ENCODE results near the gene TTYH3.
"Not testable (repeated sequence)": the region's sequence is repeated elsewhere in the genome, so short reads cannot be mapped to it uniquely, and the experiment has no call there.

Gene TTYH3

GRCh38 chr7:2666155-2666554 lies 34.4 kb downstream of the TTYH3 start:
- no peak for TF ChIP-seq CTCF (IDR thresholded peaks at IDR 0.05; ENCODE audit: extremely low read depth, insufficient read depth, missing control alignments)
- no peak for DNase-seq (ENCODE audit: low spot score)
- in situ Hi-C loops (cut with MboI; ENCODE audit: low pct_unique_long_range_greater_than_20kb, low sequenced_read_pairs, unreplicated experiment): no loop called here

GRCh38 chr7:2666588-2667250 lies 34.9 kb downstream of the TTYH3 start:
- in situ Hi-C loops (cut with MboI; ENCODE audit: low pct_unique_long_range_greater_than_20kb, low sequenced_read_pairs, unreplicated experiment): no loop called here
- no peak for DNase-seq (ENCODE audit: low spot score)
- TF ChIP-seq CTCF (IDR thresholded peaks at IDR 0.05; ENCODE audit: extremely low read depth, insufficient read depth, missing control alignments): no peak

- in situ Hi-C loops (cut with MboI; ENCODE audit: low pct_unique_long_range_greater_than_20kb, low sequenced_read_pairs, unreplicated experiment): no loop called here
- no peak for TF ChIP-seq CTCF (IDR thresholded peaks at IDR 0.05; ENCODE audit: extremely low read depth, insufficient read depth, missing control alignments)
- DNase-seq (ENCODE audit: low spot score): no peak
Measured at GRCh38 chr7:2667843-2668242, 36.1 kb downstream of the TTYH3 start.

GRCh38 chr7:2668401-2668800 lies 36.6 kb downstream of the TTYH3 start:
- no peak for TF ChIP-seq CTCF (IDR thresholded peaks at IDR 0.05; ENCODE audit: extremely low read depth, insufficient read depth, missing control alignments)
- no peak for DNase-seq (ENCODE audit: low spot score)
- in situ Hi-C loops (cut with MboI; ENCODE audit: low pct_unique_long_range_greater_than_20kb, low sequenced_read_pairs, unreplicated experiment): no loop called here

DNA sequence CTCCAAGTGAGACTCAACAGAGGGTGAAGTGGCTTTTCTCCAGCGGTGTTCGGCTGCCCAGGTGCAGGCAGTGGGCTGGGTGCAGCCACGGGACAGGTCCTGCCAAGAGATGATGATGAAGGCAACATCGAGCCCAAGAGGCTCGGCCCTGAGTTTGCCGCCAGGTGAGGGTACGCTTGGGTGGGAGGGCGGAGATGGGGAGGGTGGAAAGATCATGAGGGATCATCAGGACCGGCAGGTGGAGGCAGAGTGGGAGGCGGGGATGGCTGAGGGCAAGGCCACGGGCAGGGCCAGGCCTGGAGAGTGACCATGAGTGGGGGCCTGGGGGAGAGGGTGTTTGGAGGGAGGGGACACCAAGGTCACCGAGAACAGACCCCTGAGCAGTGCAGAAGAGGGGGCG lies 38.4 kb downstream of the TTYH3 start:
- TF ChIP-seq CTCF (IDR thresholded peaks at IDR 0.05; ENCODE audit: extremely low read depth, insufficient read depth, missing control alignments): no peak
- DNase-seq (ENCODE audit: low spot score): no peak
- in situ Hi-C loops (cut with MboI; ENCODE audit: low pct_unique_long_range_greater_than_20kb, low sequenced_read_pairs, unreplicated experiment): no loop called here

GRCh38 chr7:2670720-2671391 lies 39.1 kb downstream of the TTYH3 start:
- in situ Hi-C loops (cut with MboI; ENCODE audit: low pct_unique_long_range_greater_than_20kb, low sequenced_read_pairs, unreplicated experiment): no loop called here
- TF ChIP-seq CTCF (IDR thresholded peaks at IDR 0.05; ENCODE audit: extremely low read depth, insufficient read depth, missing control alignments): peak; percentile 98
- peak; percentile 88 for DNase-seq (ENCODE audit: low spot score)

DNA sequence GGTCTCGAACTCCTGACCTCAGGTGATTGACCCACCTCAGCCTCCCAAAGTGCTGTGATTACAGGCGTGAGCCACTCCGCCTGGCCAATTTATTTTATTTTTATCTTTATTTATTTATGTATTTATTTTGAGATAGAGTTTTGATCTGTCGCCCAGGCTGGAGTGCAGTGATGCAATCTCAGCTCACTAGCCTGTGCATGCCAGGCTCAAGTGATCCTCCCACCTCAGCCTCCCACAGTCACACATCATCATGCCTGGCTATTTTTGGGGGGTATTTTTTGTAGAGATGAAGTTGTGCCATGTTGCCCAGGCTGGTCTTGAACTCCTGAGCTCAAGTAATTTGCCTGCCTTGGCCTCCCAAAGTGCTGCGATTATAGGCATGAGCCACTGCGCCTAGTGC lies 41.4 kb downstream of the TTYH3 start:
- DNase-seq (ENCODE audit: low spot score); in situ Hi-C loops (cut with MboI; ENCODE audit: low pct_unique_long_range_greater_than_20kb, low sequenced_read_pairs, unreplicated experiment): not testable (repeated sequence)
